ENCODE data around the gene ILK.
A peak's percentile ranks its signal among the peaks of the same experiment; 100 is the strongest.

The ILK gene

GRCh38 chr11:6622261-6623171 is 18.9 kb downstream of the ILK start:
- no peak for DNase-seq

GRCh38 chr11:6623391-6624363 is 20.1 kb downstream of the ILK start:
- no peak for DNase-seq

- no peak for DNase-seq
Measured at GRCh38 chr11:6625156-6625831, 21.7 kb downstream of the ILK start.

- no peak for DNase-seq
Measured at GRCh38 chr11:6625832-6626420, 22.4 kb downstream of the ILK start.

- DNase-seq, result no peak
Measured at GRCh38 chr11:6626971-6627761, 23.6 kb downstream of the ILK start.

GRCh38 chr11:6627762-6628241 is 24.2 kb downstream of the ILK start:
- peak; percentile 11 for DNase-seq

GRCh38 chr11:6628526-6628925 is 25.0 kb downstream of the ILK start:
- DNase-seq, result no peak

GRCh38 chr11:6629573-6629891 is 26.0 kb downstream of the ILK start:
- no peak for DNase-seq

GRCh38 chr11:6629892-6630631 is 26.5 kb downstream of the ILK start:
- DNase-seq, result no peak

- DNase-seq, result no peak
Measured at GRCh38 chr11:6630632-6631291, 27.2 kb downstream of the ILK start.

GRCh38 chr11:6631361-6631890 is 27.9 kb downstream of the ILK start:
- no peak for DNase-seq

GRCh38 chr11:6632116-6633073 is 28.8 kb downstream of the ILK start:
- no peak for DNase-seq

- DNase-seq, result no peak
Measured at GRCh38 chr11:6633422-6634408, 30.1 kb downstream of the ILK start.

GRCh38 chr11:6634534-6634933 is 31.0 kb downstream of the ILK start:
- DNase-seq, result no peak

GRCh38 chr11:6635082-6635932 is 31.7 kb downstream of the ILK start:
- no peak for DNase-seq

- DNase-seq, result no peak
Measured at GRCh38 chr11:6636480-6636879, 32.9 kb downstream of the ILK start.

- DNase-seq, result no peak
Measured at GRCh38 chr11:6637871-6638270, 34.3 kb downstream of the ILK start.
